NCI-H1930 (cell line): ENCODE data around the gene XPNPEP3.
"Not testable (repeated sequence)": the region's sequence is repeated elsewhere in the genome, so short reads cannot be mapped to it uniquely, and the experiment has no call there.

ENCODE experiments used
- DNase-seq, 2 experiments: peaks; one replicate each; lab custom pipeline; 2025; lab: John Stamatoyannopoulos, UW

XPNPEP3 gene

GRCh38 chr22:40856513-40857308, at the start of gene XPNPEP3, which contains the start of gene ST13:
Gene XPNPEP3, plus strand, starts transcription at chr22:40857148. Its CDS starts 34 bp downstream, at chr22:40857182.
Gene ST13, minus strand, starts transcription at chr22:40856639. Its CDS starts 99 bp downstream, at chr22:40856540.
- DNase-seq: peak; percentile 94

DNA sequence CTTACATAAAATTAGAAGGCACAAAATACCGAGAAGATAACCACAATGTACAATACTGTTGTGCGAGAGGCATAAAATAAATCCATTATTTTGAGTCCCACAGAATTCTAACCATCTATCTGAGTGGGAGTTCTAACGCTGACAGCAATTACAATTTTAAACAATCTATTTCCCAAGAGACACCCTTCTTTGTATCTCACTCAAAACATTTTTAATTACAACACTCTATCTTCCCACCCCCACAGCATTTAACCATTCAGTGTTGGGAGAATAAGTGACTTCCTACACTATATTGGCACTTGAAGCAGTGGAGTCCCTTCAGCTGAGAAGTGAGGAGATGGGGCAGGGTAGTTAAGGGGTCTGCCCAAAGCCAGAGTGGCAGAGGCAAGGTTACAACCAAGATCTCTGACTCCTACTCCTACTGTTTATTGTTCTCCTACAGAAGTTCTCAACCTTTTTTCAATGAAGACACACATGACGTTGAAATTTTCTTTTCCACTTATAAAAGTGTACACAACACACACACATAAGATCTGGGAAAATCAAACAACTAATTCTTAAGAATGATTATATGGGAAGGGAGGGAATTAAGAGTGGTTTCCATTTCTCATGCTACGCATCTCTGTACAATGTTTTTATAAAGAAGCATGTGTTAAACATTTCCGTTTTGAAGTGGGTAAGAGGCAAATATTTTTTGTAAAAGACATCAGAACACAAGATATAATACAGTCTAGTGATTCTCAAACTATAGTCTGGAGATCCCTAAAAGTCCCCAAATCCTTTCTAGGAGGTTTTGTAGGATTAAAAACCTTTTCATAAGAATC, 48.7 kb upstream of the XPNPEP3 start:
- DNase-seq: no peak

GRCh38 chr22:40813912-40814315, 43.0 kb upstream of the XPNPEP3 start:
- no peak for DNase-seq

- DNase-seq: no peak
Measured at GRCh38 chr22:40817737-40818136, 39.2 kb upstream of the XPNPEP3 start.

DNA sequence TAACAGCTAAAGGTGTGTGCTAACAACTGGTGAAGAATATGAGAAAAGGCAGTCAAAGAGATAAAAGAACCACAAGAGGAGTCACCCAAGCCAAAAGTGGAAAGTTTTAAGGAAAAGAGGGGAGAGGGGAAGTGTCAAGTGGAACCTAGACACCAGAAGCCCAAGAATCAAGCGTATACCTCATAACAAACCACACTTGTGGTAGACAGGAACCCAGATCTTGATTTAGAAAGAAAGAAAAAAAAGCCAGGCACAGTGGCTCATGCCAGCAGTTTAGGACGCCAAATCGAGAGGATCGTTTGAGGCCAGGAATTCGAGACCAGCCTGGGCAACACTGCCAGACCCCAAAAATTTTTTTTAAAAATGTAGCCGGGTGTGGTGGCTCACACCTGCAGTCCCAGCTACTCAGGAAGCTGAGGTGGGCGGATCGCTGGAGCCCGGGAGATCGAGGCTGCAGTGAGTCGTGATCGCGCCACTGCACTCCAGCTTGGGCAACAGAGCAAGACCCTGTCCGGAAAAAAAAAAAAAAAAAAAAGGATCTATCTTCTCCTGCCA, 38.7 kb upstream of the XPNPEP3 start:
- no peak for DNase-seq

DNA sequence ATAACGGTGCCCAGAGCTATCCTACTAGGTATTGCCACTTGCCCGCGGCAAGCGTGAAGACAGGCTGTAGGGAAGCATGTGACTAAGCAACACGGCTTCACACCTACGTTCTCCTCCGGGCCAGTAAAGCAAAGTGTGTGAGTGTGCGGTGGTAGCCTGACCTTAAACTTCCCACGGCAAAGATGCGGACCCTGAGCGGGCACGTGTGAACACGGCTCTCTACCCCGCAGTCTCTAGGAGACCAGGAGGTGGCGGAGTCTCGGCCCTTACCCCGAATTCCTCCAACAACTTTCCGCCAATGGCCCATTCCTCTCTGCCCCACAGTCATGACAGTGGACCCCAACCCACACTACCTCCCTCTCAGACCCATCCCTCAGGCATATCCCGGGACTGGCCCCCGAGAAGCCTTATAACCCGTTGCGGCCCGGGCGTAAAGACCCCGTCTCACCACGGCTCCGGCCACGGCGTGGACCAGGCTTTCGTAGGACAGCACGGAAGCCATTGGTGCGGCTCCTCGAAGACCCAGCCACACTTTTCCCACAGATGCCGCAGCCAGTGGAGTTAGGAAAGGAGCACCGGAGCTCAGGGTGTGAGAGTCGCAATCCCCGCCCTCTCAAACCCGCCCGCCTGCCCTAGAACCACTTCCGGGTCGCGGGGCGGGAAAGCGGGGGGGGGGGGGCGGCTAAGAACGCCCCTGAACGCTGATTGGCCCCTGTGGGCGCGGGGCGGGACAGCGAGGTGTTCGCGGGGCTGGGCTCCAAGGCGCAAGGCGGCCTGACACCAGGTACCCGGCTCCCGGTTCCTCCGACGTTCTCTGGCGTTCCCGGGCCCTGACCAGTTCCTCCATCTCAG, 38.0 kb upstream of the XPNPEP3 start, which contains the start of gene SLC25A17:
TSS of gene SLC25A17 (minus strand) at position 600 of the 852 bp plus-strand sequence. CDS start at position 502, 98 bp downstream.
- peak; percentile 76 to 88 for DNase-seq

GRCh38 chr22:40819599-40820140, 37.3 kb upstream of the XPNPEP3 start:
- DNase-seq: no peak

DNA sequence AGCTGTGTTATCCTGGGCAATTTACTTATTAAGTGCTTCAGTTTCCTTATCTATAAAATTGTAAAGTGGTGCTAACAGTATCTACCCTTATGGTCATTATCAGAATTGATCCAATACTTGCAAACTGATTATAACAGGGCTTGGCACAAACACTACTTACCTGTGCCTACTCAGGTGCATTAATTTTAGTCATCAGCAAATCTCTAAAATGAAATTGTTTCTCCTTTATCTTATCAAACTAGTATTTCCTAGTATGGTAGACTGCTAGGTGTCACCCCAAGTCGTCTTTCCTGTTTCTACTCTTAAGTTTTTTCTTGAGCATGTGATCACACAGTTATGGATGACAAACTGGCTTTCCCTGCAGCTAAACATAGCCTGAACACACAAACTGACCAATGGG, 33.5 kb upstream of the XPNPEP3 start:
- DNase-seq: no peak

DNA sequence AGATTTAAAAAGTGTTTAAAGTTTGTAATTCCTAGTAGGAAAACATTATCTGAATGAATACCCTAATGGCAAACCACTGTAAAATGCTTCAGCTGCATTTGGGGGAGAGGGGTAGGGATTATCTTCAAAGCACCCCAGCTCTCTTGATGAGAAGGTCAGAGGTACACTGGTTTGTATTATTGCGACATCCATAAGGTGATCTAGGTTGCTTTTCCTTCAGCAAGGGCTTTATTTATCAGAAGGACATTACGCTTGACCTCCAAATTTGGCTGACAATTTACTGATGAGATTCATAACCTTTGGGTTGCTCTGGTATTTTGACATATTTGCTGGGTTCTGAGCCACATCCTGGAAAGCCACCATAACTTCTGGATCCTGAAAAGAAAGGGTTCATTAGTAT, 30.7 kb upstream of the XPNPEP3 start:
- not testable (repeated sequence) for DNase-seq

DNA sequence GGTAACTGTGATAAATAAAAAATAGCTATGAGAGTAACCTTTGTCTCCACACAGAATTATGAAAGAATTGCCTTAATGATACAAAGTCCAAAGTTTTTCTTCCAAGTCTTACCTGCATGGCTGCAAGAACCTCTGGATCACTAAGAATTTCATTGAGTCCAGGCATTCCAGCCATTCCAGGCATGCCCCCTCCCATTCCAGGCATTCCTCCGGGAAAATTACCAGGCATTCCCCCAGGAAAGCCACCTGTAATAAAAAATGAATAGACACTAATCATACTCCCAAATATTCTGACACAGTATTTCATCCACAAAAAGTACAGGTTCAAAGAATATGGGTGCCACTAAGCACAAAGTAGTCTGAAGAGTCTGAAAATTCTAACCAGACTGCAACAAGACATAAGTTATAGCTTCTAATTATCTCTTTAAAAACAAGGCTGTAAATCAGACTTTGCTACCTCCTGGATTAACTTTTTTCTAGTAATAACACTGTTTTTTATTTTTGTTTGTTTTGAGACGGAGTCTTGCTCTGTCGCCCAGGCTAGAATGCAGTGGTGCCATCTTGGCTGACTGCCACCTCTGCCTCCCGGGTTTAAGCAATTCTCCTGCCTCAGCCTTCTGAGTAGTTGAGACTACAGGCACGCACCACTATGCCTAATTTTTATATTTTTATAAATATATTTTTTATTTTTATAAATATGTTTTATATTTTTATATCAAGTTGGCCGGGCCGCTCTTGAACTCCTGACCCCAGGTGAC, 29.8 kb upstream of the XPNPEP3 start:
- no peak for DNase-seq

DNA sequence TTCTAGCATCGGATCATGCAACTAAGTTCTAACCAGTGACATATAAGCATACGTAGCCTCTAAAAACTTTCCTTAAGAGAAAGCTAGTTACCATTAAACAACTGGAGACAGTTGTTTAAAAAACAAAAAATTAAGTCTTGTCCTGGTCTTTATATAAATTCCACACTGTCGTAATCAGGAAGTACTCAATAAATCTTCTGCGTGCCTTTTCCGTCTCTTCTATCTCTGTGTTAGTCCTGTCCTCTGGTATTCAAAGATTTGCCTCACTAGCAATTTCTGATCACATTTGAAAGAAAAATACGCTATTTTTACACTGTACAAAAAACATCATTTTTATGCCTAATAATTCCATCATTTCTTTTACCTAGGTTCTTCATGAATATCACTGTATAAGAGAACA, 27.8 kb upstream of the XPNPEP3 start:
- DNase-seq: no peak

GRCh38 chr22:40834619-40835018, 22.3 kb upstream of the XPNPEP3 start:
- DNase-seq: no peak

- DNase-seq: no peak
Measured at GRCh38 chr22:40838486-40838885, 18.5 kb upstream of the XPNPEP3 start.

GRCh38 chr22:40844951-40845350, 12.0 kb upstream of the XPNPEP3 start:
- DNase-seq: no peak

DNA sequence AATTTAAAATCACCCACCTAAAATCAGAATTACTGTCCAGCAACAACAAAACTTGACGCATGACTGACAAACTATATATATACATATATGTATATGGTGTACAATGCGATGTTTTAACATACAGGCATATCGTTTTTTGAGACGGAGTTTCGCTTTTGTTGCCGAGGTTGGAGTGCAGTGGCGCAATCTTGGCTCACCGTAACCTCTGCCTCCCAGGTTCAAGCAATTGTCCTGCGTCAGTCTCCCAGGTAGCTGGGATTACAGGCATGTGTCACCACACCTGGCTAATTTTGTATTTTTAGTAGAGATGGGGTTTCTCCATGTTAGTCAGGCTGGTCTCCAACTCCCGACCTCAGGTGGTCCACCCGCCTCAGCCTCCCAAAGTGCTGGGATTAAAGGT, 11.1 kb upstream of the XPNPEP3 start:
- DNase-seq: not testable (repeated sequence)

- no peak for DNase-seq
Measured at GRCh38 chr22:40853333-40853732, 3.6 kb upstream of the XPNPEP3 start.

- no peak for DNase-seq
Measured at GRCh38 chr22:40853961-40854360, 3.0 kb upstream of the XPNPEP3 start.

GRCh38 chr22:40855071-40855978, 1.6 kb upstream of the XPNPEP3 start:
- no peak for DNase-seq

GRCh38 chr22:40855979-40856512, 902 bp upstream of the XPNPEP3 start:
- DNase-seq: no peak
